Ovary (tissue), 9 donors: Measurements from ENCODE around the gene IL20. TPM values are rescaled to one million over a fixed set of nuclear protein-coding genes. Genes with fewer than 3 reads are reported as not detected.

Experiments used
- DNase-seq, 5 donors: peaks; one replicate each; pipeline ENCODE4 v3.0.0-alpha.2; 2019 to 2020
- H3K27ac ChIP-seq, 2 donors: fragments of 200-600 bp; one replicate each; pipeline versions ENCODE4 v1.5.1 to v1.8.0; 2019 to 2022
- H3K27me3 ChIP-seq: fragments of 200-600 bp; one replicate; pipeline ENCODE4 v1.8.0; 2022
- H3K36me3 ChIP-seq: fragments of 200-600 bp; sonication (generic); one replicate; pipeline ENCODE4 v1.5.1; 2019
- H3K4me1 ChIP-seq: one replicate; pipeline ENCODE4 v1.8.1; 2013; ENCODE audit warnings: mild to moderate bottlenecking, moderate library complexity; ENCODE audit not compliant: insufficient read depth
- H3K4me3 ChIP-seq: fragments of 200-600 bp; sonication (generic); one replicate; pipeline ENCODE4 v1.5.1; 2017
- H3K9me3 ChIP-seq, 2 donors: fragments of 200-600 bp in 1 of 2; sonication (generic) in 1 of 2; one replicate each; pipeline versions ENCODE4 v1.5.1 to v1.8.1; 2013 to 2019; ENCODE audit warnings: mild to moderate bottlenecking in 1 of 2, moderate library complexity in 1 of 2
- EP300 ChIP-seq: sonication (generic); formaldehyde crosslinking; IDR thresholded peaks from one replicate; pipeline ENCODE4 v1.6.1; 2017; ENCODE audit warnings: antibody characterized with exemption
- POLR2A ChIP-seq: fragments of 450-650 bp; IDR thresholded peaks from one replicate; pipeline ENCODE4 v1.6.1; 2017; ENCODE audit warnings: antibody characterized with exemption, mild to moderate bottlenecking, moderate library complexity
- WGBS, 3 donors: extraction: QIAGEN DNeasy Blood & Tissue Kit in 1 of 3; methylation state at CpG; one replicate each; pipeline versions ENCODE4 v1.1.5 to v1.1.7; 2013 to 2017; 5-methylcytosine and 5-hydroxymethylcytosine counted together
- intact Hi-C, 4 donors: fragments of 100-400 bp; cut with DNase I; formaldehyde crosslinking; loops; one replicate each; pipeline versions ENCODE4 v1.11.0 to v1.15.1; 2022 to 2023
- polyA plus RNA-seq, 2 donors: library from polyadenylated mRNA; stranded (reverse); fragments of 200-250 nt in 1 of 2; fragments of 350-450 nt in 1 of 2; fragmentation: Illumina TruSeq in 1 of 2; extraction: RNeasy Lipid Tissue Mini Kit (QIAGEN cat#74804) in 1 of 2; gene quantifications; one replicate each; pipeline ENCODE4 v1.2.3, GENCODE V29; 2013 to 2014
- total RNA-seq, 7 donors: library from RNA; depleted of rRNA in 2 of 7; stranded (reverse); fragments of >200 nt in 2 of 7; fragmentation: NEBNext Ultra II Directional in 3 of 7; extraction: Animal tissue kit (Norgen Biotek cat#: 25700) in 3 of 7; gene quantifications; one replicate each; pipeline versions ENCODE4 v1.1.0 to v1.2.4, GENCODE V29; 2016 to 2023
- TF ChIP-seq, protein P1 (sequence below), 3 donors: fragments of 450-650 bp in 2 of 3; fragments of 200-600 bp in 1 of 3; IDR thresholded peaks; one replicate each; pipeline versions ENCODE4 v1.5.1 to v1.8.0; 2016 to 2022; ENCODE audit warnings: antibody characterized with exemption in 3 of 3, mild to moderate bottlenecking in 1 of 3
- donor health status: DM: no; HTN: no; CAD: no; lungs with moderate emphysema.
- donor health status: DM: no; HTN: no; CAD: no.
- donor health status: Bipolar disorder and iron deficiency.
- donor health status: DM: yes; HTN: yes; CAD: no.
- donor health status: DM: no; HTN: no; CAD: no.
- donor health status: DM: yes; HTN: yes; CAD: no.

Gene IL20
- total and polyA plus RNA-seq, 9 donors, result 0.30 to 2.6 TPM; not detected in 7

- no peak for DNase-seq
- Histone ChIP-seq H3K36me3 (no peaks in the 10 kb centered on the region), H3K27me3 (no peaks in the 10 kb centered on the region), H3K27ac (no peak overlapping the region), H3K4me3 (no peak overlapping the region), H3K4me1 (no peaks in the 10 kb centered on the region), H3K9me3 (no peaks in the 10 kb centered on the region)
- 4 to 7% (median 6%) methylated on average over 2 of the region's 2 CpGs for WGBS, 3 donors
- intact Hi-C loops, result no loop called here
- TF ChIP-seq, protein P1, sequence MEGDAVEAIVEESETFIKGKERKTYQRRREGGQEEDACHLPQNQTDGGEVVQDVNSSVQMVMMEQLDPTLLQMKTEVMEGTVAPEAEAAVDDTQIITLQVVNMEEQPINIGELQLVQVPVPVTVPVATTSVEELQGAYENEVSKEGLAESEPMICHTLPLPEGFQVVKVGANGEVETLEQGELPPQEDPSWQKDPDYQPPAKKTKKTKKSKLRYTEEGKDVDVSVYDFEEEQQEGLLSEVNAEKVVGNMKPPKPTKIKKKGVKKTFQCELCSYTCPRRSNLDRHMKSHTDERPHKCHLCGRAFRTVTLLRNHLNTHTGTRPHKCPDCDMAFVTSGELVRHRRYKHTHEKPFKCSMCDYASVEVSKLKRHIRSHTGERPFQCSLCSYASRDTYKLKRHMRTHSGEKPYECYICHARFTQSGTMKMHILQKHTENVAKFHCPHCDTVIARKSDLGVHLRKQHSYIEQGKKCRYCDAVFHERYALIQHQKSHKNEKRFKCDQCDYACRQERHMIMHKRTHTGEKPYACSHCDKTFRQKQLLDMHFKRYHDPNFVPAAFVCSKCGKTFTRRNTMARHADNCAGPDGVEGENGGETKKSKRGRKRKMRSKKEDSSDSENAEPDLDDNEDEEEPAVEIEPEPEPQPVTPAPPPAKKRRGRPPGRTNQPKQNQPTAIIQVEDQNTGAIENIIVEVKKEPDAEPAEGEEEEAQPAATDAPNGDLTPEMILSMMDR (IDR thresholded peaks at IDR 0.05), result no peak
- TF ChIP-seq EP300 (no peak), POLR2A (no peak)
Observed at GRCh38 chr1:206866062-206866461, 639 bp downstream of the IL20 start.

DNA sequence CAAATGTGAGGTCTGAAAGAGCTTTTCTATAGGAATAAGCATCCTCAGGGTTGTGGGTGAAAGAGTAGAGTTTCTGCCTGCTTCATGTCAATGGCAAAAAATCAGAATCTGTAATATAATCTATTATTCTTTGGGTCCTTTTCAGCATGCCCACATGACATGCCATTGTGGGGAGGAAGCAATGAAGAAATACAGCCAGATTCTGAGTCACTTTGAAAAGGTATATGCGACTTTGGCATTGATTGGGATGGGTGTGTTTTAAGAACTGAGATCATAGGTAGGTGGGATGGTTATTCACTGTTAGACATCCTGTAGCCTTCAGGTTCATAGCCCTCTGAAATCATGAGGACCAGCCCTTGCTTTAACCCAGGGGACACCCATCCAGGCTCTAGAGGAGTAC is 1.8 kb downstream of the IL20 start:
- 96 to 100% (median 97%) methylated on average over 1 of the region's 1 CpG for WGBS, 3 donors
- intact Hi-C loops, result no loop called here

DNA sequence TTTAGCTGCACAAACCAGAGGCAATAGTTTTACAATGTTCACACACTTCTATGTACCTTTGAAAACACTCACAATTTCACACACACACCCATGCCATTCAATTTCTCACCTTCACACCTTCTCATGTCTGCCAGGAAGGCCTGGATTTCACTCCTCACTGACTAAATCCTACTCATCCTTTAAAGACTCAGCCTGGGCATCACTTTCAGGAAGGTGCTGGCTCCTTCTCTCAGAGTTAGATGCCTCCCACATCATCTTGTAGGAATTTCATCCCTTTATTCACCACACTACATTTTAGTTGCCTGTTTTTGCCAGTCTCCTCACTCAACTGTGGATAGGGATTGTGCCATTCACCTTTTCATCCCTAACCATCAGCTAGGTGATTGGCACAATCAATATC is 2.3 kb downstream of the IL20 start:
- no peak for DNase-seq
- H3K27me3 ChIP-seq, result no peaks in the 10 kb centered on the region
- H3K4me3 ChIP-seq, result no peak overlapping the region
- H3K4me1 ChIP-seq, result no peaks in the 10 kb centered on the region
- H3K27ac ChIP-seq, result no peak overlapping the region
- no peaks in the 10 kb centered on the region for H3K36me3 ChIP-seq
- TF ChIP-seq EP300 (no peak), POLR2A (no peak)
- TF ChIP-seq, protein P1 (IDR thresholded peaks at IDR 0.05), result no peak
- no peaks in the 10 kb centered on the region for H3K9me3 ChIP-seq
- intact Hi-C loops, result no loop called here

More for the DNA sequence above, 1.8 kb downstream of the IL20 start:
- no peak overlapping the region for H3K4me3 ChIP-seq
- no peak for DNase-seq
- H3K9me3 ChIP-seq, result no peaks in the 10 kb centered on the region
- no peak overlapping the region for H3K27ac ChIP-seq
- TF ChIP-seq, protein P1 (IDR thresholded peaks at IDR 0.05), result no peak
- TF ChIP-seq EP300 (no peak), POLR2A (no peak)
- no peaks in the 10 kb centered on the region for H3K4me1 ChIP-seq
- no peaks in the 10 kb centered on the region for H3K27me3 ChIP-seq
- H3K36me3 ChIP-seq, result no peaks in the 10 kb centered on the region

DNA sequence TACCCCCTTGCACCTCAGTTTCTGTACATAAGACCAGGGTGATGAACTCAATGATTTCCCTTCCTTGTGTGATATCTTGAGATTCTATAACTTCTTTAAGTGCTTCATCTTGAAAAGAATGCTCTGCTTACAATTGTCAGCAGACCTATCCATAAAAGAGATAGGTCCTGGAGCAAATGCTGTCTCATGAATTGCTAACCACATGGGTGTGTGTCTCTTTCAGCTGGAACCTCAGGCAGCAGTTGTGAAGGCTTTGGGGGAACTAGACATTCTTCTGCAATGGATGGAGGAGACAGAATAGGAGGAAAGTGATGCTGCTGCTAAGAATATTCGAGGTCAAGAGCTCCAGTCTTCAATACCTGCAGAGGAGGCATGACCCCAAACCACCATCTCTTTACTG is 2.8 kb downstream of the IL20 start:
- Histone ChIP-seq H3K27ac (no peak overlapping the region), H3K27me3 (no peaks in the 10 kb centered on the region), H3K4me3 (no peak overlapping the region), H3K4me1 (no peaks in the 10 kb centered on the region), H3K9me3 (no peaks in the 10 kb centered on the region), H3K36me3 (no peaks in the 10 kb centered on the region)
- 80 to 90% (median 87%) methylated on average over 1 of the region's 1 CpG for WGBS, 3 donors
- intact Hi-C loops, result no loop called here
- TF ChIP-seq EP300 (no peak), POLR2A (no peak)
- TF ChIP-seq, protein P1 (IDR thresholded peaks at IDR 0.05), result no peak
- DNase-seq, result no peak

DNA sequence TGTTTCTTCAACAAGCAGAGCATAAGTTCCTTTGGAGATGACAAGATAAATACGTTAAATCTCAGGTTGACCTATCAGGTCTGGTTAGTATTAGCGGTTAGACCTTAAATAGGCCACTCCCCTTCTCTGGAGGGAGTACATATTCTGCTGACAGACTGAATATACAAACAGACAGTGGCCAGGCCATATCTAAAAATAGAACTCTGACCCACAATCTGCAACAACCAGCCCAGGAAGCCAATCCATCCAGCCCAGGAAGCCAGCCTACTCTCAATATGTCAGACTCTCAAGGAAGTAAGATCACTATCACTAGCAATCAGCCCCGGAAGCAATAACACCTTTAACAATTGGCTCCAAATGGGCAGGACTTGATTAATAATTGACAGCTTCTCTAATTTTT is 6.7 kb downstream of the IL20 start:
- Histone ChIP-seq H3K4me3 (no peak overlapping the region), H3K27ac (no peak overlapping the region), H3K9me3 (no peaks in the 10 kb centered on the region), H3K27me3 (no peaks in the 10 kb centered on the region), H3K36me3 (no peaks in the 10 kb centered on the region), H3K4me1 (no peaks in the 10 kb centered on the region)
- no peak for DNase-seq
- 79 to 82% (median 81%) methylated on average over 3 of the region's 3 CpGs for WGBS, 3 donors
- TF ChIP-seq POLR2A (no peak), EP300 (no peak)
- TF ChIP-seq, protein P1 (IDR thresholded peaks at IDR 0.05), result no peak
- intact Hi-C loops, result no loop called here
